H1 (cell line): ENCODE measurements around the gene TRIM10. TPM values are rescaled to one million over a fixed set of nuclear protein-coding genes. Genes with fewer than 3 reads are reported as not detected.

Experiments
- KDM4A ChIP-seq: IDR thresholded peaks from one replicate; pipeline ENCODE4 v1.7.1; 2012; ENCODE audit warnings: low read depth, mild to moderate bottlenecking, moderate library complexity, low read length, inconsistent platforms; ENCODE audit not compliant: severe bottlenecking
- KDM5A ChIP-seq: fragments of 200-600 bp; IDR thresholded peaks from 2 replicates; pipeline ENCODE4 v1.7.1; 2012; ENCODE audit warnings: mild to moderate bottlenecking, low read length, inconsistent platforms, mixed read lengths
- polyA plus RNA-seq, 7 experiments: library from polyadenylated mRNA; depleted of rRNA in 3 of 7; stranded (reverse) in 5 of 7; unstranded in 2 of 7; fragments of >200 nt in 5 of 7; fragments of 200-250 nt in 2 of 7; gene quantifications; 1 replicate in 5 of 7; 2 replicates in 1 of 7; 4 replicates in 1 of 7; pipeline versions ENCODE4 v1.2.1 to v1.2.3, GENCODE V29; 2011 to 2013; ENCODE audit warnings: missing spikeins in 2 of 7, mixed read lengths in 2 of 7
- total RNA-seq: library from RNA; stranded (reverse); fragmentation: NEBNext Ultra II Directional; extraction: Animal tissue kit (Norgen Biotek cat#: 25700); gene quantifications from 2 replicates; pipeline ENCODE4 v1.2.1, GENCODE V29; 2021

The TRIM10 gene
- total and polyA plus RNA-seq, 2 of the 8 experiments (the other 6 are each of a cell fraction or from before 2014, with no cell fraction given) = 0.06 TPM; not detected in 1

- TF ChIP-seq KDM5A (no peak), KDM4A (no peak)
Observed at GRCh38 chr6:30152910-30153610, 8.0 kb downstream of the TRIM10 start (continued).
